HG02798 (cell line): Measurements from ENCODE around the gene PLEK.
A peak's percentile ranks its signal among the peaks of the same experiment; 100 is the strongest.
"Not testable (repeated sequence)": the region's sequence is repeated elsewhere in the genome, so short reads cannot be mapped to it uniquely, and the experiment has no call there.

Experiments used
- ATAC-seq: cut with Tn5 transposase; IDR thresholded peaks from one replicate; pipeline ENCODE4 v1.9.1; 2021; ENCODE audit warnings: mild to moderate bottlenecking; ENCODE audit not compliant: unreplicated experiment, poor library complexity

The PLEK gene

DNA sequence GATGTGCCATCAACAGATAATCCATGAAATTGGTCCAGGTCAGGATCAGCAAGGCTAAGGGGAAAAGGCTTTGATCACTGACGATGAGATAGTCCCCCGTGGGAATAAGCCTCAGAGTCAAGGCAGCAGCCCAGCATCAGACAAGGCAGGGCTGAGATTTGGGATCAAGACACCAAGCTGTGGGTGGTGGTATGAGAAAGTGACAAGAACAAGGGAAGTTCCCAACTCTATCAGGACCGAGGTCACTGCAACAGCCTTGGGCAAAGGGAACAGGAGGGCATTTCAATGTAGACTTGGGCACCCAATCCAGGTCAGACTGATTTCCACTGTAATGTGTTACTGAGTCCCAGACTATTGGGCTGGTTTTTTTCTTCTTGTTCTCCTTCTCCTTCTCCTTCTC lies 18.7 kb downstream of the PLEK start:
- no peak for ATAC-seq

- no peak for ATAC-seq
Measured at GRCh38 chr2:68384485-68385107, 19.5 kb downstream of the PLEK start.

DNA sequence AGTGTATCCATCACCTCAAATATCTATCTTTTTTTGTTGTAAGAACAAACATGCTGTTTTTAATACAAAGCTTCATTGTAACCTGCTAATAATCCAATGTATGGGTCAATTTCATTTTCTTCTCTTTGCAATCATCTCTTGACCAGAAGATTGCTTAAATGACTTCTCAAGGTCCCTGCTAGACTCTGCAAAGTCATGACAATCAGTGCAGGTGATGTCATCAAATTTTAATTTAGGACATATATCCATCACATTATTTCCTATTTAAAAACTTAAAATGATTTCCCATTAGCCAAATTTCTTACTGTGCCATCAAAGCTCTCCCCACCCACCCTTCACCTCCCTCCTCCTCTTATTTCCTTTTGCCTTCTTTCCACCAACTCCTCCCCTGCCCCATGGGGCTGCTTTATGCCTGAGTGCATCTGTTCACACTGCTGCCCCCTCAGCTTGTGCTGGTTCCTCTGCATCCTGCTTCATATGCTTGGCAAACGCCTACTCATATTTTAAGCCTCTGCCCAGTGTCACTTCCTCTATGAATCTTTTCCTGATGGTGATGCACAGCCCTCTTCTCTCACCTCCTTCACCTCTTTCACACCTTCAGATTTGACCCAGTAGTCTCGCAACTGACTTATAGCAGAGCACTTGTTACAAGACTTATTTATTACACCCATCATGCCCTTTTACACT lies 20.3 kb downstream of the PLEK start:
- ATAC-seq: peak; percentile 46

DNA sequence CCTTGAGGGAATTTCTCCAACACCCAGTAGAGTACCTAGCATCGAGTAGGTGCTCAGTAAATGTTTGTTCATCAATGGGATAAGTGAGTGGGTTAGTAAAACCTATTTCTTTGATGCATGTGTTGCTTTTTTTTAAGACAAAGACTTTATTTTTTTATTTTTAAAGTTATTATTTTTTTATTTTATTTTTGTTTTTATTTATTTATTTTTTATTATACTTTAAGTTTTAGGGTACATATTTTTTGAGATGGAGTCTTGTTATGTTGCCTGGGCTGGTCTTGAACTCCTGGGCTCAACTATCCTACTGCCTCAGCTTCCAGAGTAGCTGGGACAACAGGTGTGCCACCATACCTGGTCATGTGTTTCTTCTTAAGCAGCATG lies 20.8 kb downstream of the PLEK start:
- ATAC-seq: no peak

- no peak for ATAC-seq
Measured at GRCh38 chr2:68386365-68386764, 21.3 kb downstream of the PLEK start.

DNA sequence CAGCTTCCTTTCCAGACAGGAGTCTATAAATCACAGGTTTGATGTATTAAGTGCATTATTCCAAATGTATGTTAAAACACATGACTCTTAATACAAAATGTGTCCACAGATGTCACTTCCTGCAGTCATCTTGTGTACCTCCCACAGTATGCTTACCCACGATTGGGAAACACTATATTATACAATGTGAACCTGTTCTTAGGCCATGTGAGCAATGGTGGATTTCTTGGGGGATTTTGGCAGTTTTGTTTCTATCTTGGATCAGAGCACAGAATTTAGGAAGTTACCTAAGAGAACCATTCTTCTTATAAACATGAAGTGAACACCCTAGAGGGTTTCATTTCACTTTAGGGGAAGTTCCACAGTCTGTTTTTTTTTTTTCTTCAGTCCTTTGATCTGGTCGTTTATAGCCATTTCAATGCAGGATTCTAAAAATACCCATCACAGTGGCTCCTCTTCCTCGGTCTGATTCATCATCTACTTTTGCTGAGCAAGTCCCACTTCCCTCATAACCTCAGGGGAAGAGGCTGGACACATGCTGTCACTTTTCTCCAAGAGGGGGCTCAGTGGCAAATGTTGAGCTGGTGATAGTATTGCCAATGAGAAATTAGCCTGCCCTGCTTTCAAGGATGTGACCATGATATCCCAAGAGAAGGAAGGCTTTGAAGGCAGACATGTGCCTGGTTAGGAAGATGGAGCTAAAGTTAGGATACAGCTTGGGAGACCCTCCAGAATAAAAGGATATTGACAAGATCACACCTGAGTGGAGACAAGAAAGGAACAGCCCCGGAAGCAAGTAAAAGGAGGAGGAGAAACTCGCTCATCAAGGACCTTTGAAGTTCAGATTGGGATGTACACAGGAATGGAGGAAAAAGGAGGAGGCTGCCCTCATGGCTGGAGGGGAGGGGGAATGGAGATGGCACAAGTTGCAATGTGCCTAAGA lies 22.6 kb downstream of the PLEK start:
- ATAC-seq: peak; percentile 54

DNA sequence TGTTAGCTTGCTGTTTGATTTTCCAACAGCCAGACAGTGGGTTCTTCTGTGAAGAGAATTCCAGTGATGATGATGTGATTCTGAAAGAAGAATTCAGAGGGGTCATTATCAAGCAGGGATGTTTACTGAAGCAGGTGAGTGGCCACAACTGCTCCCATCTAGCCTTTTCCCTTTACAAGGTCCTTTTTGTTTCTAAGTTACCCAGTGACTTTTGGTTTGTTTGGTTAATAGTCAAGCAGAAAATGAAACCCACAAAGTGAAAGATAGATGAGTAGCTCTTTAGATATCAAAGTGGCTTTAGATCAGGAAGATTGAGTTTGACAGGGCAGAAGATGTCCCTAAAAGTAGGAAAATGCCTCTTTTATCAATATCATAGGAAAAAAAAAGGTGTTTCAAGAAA lies 23.3 kb downstream of the PLEK start:
- peak; percentile 34 for ATAC-seq

DNA sequence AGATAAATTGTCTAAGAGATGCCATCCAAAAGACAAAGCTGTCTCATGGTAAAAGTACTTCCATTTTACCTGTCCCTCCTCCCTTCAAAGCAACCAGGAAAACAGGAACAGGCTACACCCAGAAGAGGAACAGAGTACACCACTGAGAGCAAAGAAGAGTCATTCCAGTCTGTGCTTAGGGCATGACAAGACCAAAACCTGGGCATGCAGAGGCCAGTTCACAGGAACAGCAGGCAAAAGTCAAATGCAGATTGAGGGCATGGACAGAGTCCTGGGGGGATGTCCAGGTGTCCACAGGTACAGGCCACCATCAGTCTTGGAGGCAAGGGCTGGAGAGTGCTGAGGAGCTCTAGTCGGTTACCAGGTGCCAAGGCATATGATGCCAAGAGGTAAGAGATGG lies 23.7 kb downstream of the PLEK start:
- no peak for ATAC-seq

GRCh38 chr2:68390114-68390513 lies 25.0 kb downstream of the PLEK start:
- ATAC-seq: no peak

GRCh38 chr2:68390586-68390985 lies 25.5 kb downstream of the PLEK start:
- ATAC-seq: no peak

- ATAC-seq: no peak
Measured at GRCh38 chr2:68391099-68391498, 26.0 kb downstream of the PLEK start.

DNA sequence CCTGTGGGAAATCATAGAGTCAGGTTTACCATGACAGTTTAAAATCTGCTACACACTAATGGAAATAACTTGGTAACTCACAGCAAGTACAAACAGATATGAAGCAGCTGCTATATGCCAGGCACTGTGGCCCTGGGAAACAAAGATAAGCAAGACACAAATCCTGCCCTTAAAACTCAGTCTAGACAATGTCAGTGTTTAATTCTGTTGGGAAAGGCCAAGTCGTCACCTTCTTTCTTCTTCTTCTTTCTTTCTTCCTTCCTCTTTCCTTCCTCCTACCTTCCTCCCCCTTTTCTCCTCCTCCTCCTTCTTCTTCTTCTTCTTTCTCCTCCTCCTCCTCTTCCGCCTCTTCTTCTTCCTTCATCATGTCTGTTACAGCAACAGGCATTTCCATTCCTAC lies 26.8 kb downstream of the PLEK start:
- ATAC-seq: no peak

- ATAC-seq: no peak
Measured at GRCh38 chr2:68396093-68396492, 31.0 kb downstream of the PLEK start.

GRCh38 chr2:68397704-68398263 lies 32.7 kb downstream of the PLEK start:
- not testable (repeated sequence) for ATAC-seq

GRCh38 chr2:68403199-68403644 lies 38.1 kb downstream of the PLEK start:
- no peak for ATAC-seq

GRCh38 chr2:68404164-68404563 lies 39.1 kb downstream of the PLEK start:
- ATAC-seq: no peak

DNA sequence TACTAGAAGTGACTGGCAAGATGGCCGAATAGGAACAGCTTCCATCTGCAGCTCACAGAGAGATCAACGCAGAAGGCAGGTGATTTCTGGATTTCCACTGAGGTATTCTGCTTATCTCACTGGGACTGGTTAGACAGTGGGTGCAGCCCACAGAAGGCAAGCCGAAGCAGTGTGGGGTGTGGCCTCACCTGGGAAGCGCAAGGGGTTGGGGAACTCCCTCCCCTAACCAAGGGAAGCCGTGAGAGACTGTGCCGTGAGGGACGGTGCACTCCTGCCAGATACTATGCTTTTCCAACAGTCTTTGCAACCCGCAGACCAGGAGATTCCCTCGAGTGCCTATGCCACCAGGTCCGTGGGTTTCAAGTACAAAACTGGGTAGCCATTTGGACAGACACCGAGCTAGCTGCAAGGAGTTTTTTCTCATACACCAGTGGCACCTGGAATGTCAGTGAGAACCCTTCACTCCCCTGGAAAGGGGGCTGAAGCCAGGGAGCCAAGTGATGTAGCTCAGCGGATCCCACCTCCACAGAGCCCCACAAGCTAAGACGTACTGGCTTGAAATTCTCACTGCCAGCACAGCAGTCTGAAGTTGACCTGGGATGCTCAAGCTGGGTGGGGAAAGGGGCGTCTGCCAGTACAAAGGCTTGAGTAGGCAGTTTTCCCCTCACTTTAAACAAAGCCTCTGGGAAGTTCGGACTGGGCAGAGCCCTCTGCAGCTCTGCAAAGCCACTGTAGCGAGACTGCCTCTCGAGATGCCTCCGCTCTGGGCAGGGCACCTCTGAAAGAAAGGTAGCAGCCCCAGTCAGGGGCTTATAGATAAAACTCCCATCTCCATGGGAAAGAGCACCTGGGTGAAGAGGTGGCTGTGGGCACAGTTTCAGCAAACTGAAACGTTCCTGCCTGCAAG lies 40.1 kb downstream of the PLEK start:
- ATAC-seq: no peak

DNA sequence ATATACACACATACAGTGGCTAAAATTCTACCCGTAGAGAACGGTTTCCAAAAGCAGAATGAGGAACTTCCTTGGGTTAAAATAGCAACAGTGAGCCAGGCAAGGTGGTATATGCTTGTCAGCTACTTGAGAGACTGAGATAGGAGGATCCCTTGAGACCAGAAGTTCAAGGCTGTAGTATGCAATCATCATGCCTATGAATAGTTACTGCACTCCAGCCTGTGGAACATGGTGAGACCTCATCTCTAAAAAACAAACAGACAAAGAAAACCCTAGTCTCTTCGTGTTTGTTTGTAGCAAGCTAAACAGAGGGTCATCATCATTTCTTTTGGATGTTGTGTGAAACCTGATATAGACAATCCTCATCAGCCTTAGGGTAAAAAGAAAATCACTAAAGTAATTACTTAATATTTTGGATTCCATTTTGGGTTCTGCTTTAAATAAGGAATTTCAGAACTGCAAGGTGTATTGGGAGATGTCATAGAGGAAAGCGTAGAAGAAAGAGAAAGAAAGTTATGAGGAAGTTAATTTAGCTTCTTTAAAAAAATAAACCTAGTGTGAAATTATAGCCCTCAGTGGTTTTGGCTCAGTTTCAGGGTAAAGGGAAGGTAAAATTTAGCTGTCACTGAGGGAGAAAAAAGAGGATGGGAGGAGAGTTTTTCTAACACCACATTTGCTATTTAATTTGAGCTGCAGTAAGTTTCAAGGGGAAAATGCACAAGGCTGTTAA lies 46.5 kb downstream of the PLEK start:
- peak; percentile 90 for ATAC-seq

- ATAC-seq: peak; percentile 44
Measured at GRCh38 chr2:68412127-68412819, 47.2 kb downstream of the PLEK start.
